ENCODE data around the gene RUNX2.

GRCh38 chr6:45705137-45705855, 377.2 kb downstream of the RUNX2 start:
- TF ChIP-seq CSRNP3 (CRISPR knock-in tag; IDR thresholded peaks at IDR 0.05): no peak
- no peak for TF ChIP-seq ZFP3 (CRISPR knock-in tag; IDR thresholded peaks at IDR 0.05)
